Measurements from ENCODE around the gene KDM4C. TPM values are rescaled to one million over a fixed set of nuclear protein-coding genes. Genes with fewer than 3 reads are reported as not detected.

Gene KDM4C
- total RNA-seq, 1 donor from 2014 or later: 33.7 TPM

DNA sequence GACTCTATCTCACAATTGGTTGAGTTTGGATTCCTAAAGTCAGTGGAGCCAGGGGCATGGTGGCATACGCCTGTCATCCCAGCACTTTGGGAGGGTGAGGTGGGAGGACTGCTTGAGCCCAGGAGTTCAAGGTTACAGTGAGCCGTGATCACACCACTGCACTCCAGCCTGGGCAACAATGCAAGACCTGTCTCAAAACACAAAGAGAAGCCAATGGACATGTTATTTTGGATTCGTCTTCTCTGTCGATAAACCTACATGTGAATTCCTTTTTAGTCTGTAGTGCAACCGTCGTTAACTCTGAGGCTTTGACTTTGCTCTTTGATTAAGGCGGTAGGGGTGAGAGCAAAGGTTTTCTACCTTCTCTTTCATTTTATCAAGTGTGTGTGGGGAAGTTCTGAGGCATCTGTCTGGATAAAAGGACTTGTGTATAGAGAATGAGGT is 142.7 kb downstream of the KDM4C start:
- no peak for DNase-seq (ENCODE audit: low spot score)

DNA sequence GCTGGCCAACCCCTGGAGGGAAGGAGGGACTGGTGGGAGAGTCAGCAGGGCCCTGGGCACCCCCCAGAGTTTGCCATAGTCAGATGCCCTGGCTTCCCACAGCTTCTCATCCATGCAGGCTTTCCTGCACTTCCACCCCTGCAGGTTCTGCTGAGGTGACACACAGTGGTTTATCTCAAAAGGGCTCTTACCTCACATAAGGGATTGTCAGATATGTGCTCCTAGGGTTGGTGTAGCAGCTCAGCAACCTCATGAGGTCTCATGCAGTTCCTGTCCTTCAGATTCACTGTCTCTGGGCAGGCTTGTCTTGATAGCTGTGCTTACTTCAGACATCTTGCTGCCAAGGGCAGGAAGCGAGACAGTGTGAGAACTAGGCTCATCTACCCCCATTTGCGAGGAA is 143.4 kb downstream of the KDM4C start:
- DNase-seq (ENCODE audit: low spot score): no peak

DNA sequence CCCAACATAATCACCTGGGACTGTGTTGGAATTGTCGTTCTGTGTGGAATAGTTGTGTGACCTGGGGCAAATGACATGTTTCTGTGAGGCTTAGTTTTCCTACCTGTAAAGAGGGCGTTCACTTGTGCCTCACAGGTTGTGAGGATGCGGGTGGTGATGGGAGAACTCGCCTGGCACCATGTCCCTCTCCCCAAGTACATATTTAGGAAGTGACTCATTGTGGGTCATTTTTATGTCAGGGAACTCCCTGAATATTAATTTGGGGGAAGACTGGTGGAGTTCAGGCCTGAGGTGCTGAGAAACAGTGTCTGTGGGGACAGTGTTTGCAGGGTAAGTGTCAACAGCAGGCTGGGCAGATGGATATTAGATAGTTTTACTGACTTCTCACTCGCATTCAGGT is 144.7 kb downstream of the KDM4C start:
- no peak for DNase-seq (ENCODE audit: low spot score)

DNA sequence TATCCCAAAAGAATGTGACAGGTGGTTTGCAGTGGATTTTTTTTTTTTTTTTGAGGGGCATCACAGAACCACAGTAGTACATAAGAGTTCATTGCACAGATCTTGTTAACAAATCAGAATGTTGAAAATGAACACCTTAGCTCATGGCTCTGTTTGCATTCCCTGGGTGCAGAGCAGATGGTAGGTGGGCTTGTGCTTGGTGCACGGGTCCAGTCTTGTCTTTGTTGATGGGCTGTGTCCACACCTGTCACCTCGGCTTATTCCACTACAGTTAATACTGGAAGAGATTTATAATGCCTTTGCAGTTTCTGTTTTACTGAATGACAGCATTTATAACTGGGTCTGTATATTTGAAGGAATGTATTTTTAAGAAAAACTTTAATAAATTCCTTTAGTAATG is 146.6 kb downstream of the KDM4C start:
- no peak for DNase-seq (ENCODE audit: low spot score)

GRCh38 chr9:6905850-6906375 is 148.1 kb downstream of the KDM4C start:
- no peak for DNase-seq (ENCODE audit: low spot score)

DNA sequence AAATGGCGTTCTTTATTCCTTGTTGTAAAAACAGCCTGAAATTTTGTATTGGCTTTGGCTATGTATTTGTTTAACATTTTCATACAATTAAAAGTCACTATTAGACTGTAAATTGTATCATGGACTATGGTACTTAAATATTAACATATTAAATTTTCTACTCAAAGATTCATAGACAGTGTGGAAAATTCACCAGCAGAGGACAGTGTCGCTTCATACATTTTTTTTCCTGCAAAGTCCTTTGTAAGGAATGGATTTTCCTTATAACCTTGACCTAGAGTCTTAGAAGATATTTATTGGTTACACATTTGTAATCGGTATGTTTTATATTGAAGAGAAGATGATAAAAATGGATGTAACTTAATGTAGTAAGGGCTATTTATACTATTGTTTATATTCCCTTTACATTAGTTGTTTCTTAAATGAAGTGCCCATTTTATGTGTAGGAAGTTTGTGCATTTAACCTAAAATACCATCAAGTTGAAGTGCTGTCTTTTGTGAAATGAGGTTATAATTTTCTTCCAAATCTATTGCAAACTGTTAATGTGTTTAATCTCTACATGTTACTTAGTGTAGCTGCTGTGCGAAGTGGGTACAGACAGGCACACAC is 150.1 kb downstream of the KDM4C start:
- no peak for DNase-seq (ENCODE audit: low spot score)

DNA sequence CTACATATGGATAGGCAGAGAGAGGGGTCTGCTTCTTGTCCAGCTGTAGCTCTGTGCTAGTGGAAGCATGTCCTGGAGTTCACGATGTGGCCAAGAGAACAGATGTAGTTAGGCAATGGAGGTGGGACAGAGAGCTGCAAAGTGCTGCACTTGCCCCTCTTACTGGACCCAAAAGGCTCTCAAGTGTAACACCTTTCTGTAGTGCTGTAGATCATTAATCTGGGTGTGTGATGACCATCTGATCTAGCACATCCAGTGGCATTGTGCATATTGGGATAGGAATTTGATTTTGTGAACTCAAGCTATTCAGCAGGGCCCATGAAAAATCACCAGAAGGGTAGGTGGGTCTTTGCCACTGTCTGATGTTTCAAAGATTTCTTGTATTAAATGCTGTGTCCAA is 151.4 kb downstream of the KDM4C start:
- DNase-seq (ENCODE audit: low spot score): no peak

GRCh38 chr9:6910032-6910431 is 152.3 kb downstream of the KDM4C start:
- no peak for DNase-seq (ENCODE audit: low spot score)

GRCh38 chr9:6910497-6910896 is 152.7 kb downstream of the KDM4C start:
- no peak for DNase-seq (ENCODE audit: low spot score)

GRCh38 chr9:6911901-6912638 is 154.3 kb downstream of the KDM4C start:
- no peak for DNase-seq (ENCODE audit: low spot score)

DNA sequence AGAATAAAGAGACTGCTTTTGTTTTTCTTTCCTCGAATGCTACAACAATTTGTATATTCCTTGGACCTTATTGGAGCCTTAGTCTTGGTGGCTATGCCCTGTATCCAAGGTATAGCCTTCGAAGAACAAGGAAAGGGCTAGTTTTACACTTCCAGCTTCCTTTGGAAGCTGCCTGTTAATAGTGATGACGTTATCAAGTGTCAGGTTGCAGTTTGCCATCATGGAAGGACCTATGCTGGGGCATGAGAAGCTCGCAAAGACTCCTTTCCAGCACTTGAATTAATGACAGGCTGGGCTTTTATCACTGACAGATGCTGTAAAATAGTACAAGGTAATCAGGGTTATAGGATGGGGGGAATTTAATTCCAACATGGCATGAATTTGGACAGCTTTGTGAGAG is 157.9 kb downstream of the KDM4C start:
- no peak for DNase-seq (ENCODE audit: low spot score)

DNA sequence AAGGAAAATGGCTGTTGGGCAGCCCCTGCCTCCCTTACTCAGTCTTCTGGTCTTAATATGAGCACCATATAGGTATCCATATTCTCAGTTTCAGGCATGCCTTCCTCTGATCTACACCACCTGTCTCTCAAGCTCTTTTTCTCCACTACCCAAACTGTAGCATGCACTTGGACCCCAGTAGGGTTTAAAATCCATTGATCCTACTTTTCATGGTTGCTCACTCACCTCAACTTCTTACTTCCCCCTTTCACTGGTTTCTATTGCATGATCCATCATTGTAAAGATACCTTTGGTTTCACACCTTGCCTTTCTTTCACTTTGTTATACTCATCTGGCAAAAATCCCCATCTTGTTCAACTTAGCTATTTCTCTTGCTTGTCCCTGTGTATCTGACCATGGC is 159.4 kb downstream of the KDM4C start:
- DNase-seq (ENCODE audit: low spot score): no peak

- no peak for DNase-seq (ENCODE audit: low spot score)
Measured at GRCh38 chr9:6920041-6920440, 162.3 kb downstream of the KDM4C start.

DNA sequence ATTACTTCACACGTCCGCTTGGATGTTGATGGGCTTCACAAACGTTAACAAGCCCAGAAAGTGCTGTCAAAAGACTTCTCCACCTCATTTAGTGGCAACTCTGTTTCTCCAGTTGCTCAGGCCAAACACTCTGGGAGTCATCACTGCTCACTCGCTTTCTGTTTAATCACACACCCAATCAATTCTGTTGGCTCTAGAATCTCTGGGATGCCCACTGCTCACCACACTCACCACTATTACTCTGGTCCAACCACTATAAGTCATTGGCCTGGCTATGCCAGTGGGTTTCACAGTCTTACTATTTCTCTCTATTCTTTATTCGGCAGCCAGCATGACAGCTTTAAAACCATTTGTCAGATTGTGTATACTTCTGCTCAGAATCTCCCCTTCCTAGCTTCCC is 163.5 kb downstream of the KDM4C start:
- no peak for DNase-seq (ENCODE audit: low spot score)

DNA sequence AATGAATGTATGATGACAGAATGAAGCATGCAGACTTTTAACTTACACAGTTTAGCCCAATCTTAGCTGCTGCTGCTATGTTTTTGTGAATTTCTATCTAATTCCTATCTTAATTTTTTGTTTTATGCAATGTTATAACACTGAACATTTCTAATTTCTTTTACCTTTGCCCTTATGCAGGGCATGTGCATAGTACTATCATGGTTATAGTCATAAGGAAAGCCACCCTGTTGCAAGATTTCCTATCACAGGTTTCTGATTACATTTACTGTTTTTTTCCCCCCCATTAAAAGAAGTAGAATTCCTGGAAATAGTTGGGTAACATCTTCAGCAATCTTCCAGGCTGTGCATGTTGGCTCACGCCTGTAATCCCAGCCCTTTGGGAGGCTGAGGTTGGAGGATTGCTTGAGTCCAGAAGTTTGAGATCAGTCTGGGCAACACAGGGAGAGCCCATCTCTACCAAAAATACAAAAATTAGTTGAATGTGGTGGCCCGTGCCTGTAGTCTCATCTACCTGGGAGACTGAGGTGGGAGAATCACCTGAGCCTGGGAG is 164.4 kb downstream of the KDM4C start:
- DNase-seq (ENCODE audit: low spot score): no peak

- DNase-seq (ENCODE audit: low spot score): no peak
Measured at GRCh38 chr9:6922680-6923079, 164.9 kb downstream of the KDM4C start.

DNA sequence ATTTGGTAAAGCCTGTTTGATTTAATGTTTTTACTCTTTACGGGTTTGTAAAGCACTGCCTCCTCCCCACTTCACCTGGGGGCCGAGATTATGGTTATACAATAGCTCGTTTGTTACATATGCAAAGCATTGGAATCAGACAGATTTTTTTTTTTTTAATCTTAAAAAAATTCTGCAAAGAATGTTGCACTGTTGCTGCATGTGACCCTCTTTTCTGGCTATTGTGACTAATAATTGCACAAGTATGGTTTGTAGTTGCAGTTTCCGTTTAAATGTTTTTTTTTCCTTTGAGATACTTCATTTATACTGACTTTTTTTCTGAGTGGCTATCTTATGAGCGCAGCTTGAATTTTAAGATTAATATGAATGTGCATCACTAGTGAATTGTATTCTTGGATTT is 165.3 kb downstream of the KDM4C start:
- DNase-seq (ENCODE audit: low spot score): no peak

DNA sequence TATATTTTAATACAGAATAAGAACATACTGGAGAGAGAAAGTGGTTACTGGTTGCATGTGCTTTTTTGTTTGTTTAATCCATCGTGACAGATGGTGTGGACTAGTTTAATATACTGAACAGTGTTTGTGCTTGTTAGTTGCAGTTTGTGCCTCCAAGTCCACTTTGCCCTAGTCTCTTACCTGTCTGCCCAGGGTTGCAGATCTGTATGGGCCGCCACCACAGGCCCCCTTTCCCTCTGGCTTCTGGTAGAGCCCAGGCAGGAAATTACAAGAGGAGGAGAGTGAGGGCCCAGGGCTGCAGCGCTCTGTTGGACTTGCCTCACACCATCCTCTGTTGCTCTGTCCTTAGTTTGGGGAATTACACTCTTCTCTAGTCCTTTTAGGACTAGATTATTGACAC is 166.4 kb downstream of the KDM4C start:
- no peak for DNase-seq (ENCODE audit: low spot score)

- DNase-seq (ENCODE audit: low spot score): no peak
Measured at GRCh38 chr9:6924988-6925563, 167.3 kb downstream of the KDM4C start.

DNA sequence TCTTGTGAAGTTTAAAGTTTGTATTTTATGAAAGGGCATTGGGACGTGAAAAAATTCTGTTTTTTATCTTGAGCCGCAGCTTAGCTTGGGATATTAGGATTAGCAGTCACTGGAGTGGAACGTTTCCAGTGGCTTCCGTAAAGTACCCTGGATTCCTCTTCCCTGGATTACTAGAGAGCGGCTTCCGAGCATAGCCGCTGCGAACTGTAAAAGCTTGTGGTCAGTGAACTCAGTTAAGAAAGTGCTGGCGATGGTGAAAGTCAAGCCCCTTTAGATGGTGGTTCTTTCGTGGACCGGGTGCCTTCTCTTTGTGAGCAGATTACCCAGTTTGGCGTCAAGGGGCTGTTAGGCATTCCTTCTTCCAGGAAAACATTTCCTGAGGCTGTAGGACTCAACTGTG is 168.1 kb downstream of the KDM4C start:
- no peak for DNase-seq (ENCODE audit: low spot score)

GRCh38 chr9:6926436-6926835 is 168.7 kb downstream of the KDM4C start:
- no peak for DNase-seq (ENCODE audit: low spot score)

GRCh38 chr9:6927838-6928237 is 170.1 kb downstream of the KDM4C start:
- DNase-seq (ENCODE audit: low spot score): no peak

Data from mesenteric fat pad (tissue), 1 donor.